Neural crest cell (in vitro differentiated cells): ENCODE results near the gene ARPC1B. TPM values are rescaled to one million over a fixed set of nuclear protein-coding genes. Genes with fewer than 3 reads are reported as not detected.
"Not testable (repeated sequence)": the region's sequence is repeated elsewhere in the genome, so short reads cannot be mapped to it uniquely, and the experiment has no call there.

Experiments used
- DNase-seq: peaks from one replicate; pipeline ENCODE4 v3.0.0; 2021; ENCODE audit warnings: low read depth, mixed read lengths, low spot score
- H3K27ac Mint-ChIP-seq: one replicate; pipeline ENCODE4 v1.8.0; 2021; ENCODE audit warnings: mild to moderate bottlenecking, mixed read lengths; ENCODE audit not compliant: unreplicated experiment
- H3K27me3 Mint-ChIP-seq: 2 replicates; pipeline ENCODE4 v1.8.0; 2021; ENCODE audit warnings: low read depth, mild to moderate bottlenecking, mixed read lengths
- H3K36me3 Mint-ChIP-seq: 2 replicates; pipeline ENCODE4 v1.8.0; 2021; ENCODE audit warnings: low read depth, mild to moderate bottlenecking, mixed read lengths
- H3K4me1 Mint-ChIP-seq: 2 replicates; pipeline ENCODE4 v1.8.0; 2021; ENCODE audit warnings: mixed read lengths
- H3K4me3 Mint-ChIP-seq: one replicate; pipeline ENCODE4 v1.8.0; 2021; ENCODE audit warnings: mild to moderate bottlenecking, mixed read lengths
- H3K9me3 Mint-ChIP-seq: 2 replicates; pipeline ENCODE4 v1.8.0; 2021; ENCODE audit warnings: mixed read lengths
- total RNA-seq: library from RNA; stranded (reverse); gene quantifications from 2 replicates; pipeline ENCODE4 v1.2.1, GENCODE V29; 2021
- TF ChIP-seq, protein P1 (sequence below): fragments of 200-600 bp; sonication (generic); conservative IDR thresholded peaks from 2 replicates; pipeline ENCODE4 v1.5.0; 2021; ENCODE audit warnings: antibody characterized with exemption, mild to moderate bottlenecking

Gene ARPC1B
- total RNA-seq, 1 donor from 2014 or later: 67.7 TPM

DNA sequence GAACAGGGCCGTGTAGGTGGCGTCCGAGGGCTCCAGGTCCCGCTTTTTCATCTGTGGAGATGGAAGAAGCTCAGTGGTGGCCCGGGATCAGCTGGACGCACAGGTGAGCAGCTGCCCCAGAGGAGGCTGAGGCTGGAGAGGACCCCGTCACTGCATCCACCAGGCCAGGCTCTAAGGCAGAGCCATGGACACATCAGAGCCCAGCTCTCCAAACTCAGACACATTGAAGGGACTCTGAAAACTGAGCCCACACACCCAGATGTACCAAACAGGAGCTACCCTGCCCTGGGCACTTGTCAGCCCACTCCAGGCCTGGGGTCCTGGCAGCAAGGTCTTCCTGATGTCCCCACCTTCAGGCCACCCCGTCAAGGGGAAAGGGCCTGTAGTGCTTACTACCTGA, 55.2 kb downstream of the ARPC1B start:
- no peak for DNase-seq
- peaks cover 7% of the 10 kb centered on the region for H3K36me3 Mint-ChIP-seq
- no peak overlapping the region for H3K4me3 Mint-ChIP-seq
- no peaks in the 10 kb centered on the region for H3K27me3 Mint-ChIP-seq
- no peak overlapping the region for H3K27ac Mint-ChIP-seq
- TF ChIP-seq, protein P1, sequence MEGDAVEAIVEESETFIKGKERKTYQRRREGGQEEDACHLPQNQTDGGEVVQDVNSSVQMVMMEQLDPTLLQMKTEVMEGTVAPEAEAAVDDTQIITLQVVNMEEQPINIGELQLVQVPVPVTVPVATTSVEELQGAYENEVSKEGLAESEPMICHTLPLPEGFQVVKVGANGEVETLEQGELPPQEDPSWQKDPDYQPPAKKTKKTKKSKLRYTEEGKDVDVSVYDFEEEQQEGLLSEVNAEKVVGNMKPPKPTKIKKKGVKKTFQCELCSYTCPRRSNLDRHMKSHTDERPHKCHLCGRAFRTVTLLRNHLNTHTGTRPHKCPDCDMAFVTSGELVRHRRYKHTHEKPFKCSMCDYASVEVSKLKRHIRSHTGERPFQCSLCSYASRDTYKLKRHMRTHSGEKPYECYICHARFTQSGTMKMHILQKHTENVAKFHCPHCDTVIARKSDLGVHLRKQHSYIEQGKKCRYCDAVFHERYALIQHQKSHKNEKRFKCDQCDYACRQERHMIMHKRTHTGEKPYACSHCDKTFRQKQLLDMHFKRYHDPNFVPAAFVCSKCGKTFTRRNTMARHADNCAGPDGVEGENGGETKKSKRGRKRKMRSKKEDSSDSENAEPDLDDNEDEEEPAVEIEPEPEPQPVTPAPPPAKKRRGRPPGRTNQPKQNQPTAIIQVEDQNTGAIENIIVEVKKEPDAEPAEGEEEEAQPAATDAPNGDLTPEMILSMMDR: no peak
- H3K4me1 Mint-ChIP-seq: no peaks in the 10 kb centered on the region
- no peaks in the 10 kb centered on the region for H3K9me3 Mint-ChIP-seq

DNA sequence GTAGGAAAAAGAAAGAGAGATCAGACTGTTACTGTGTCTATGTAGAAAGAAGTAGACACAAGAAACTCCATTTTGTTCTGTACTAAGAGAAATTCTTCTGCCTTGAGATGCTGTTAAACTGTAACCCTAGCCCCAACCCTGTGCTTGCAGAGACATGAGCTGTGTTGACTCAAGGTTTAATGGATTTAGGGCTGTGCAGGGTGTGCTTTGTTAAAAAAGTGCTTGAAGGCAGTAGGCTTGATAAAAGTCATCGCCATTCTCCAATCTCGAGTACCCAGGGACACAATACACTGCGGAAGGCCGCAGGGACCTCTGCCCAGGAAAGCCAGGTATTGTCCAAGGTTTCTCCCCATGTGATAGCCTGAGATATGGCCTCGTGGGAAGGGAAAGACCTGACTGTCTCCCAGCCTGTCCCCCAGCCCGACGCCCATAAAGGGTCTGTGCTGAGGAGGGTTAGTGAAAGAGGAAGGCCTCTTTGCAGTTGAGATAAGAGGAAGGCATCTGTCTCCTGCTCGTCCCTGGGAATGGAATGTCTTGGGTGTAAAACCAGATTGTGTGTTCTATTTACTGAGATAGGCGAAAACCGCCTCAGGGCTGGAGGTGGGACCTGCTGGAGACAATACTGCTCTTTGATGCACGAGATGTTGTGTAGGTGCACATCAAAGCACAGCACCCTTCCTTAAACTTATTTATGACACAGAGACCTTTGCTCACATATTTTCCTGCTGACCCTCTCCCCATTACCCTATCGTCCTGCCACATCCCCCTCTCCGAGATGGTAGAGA, 57.4 kb downstream of the ARPC1B start:
- DNase-seq, H3K27me3 Mint-ChIP-seq, H3K9me3 Mint-ChIP-seq, H3K36me3 Mint-ChIP-seq, H3K4me1 Mint-ChIP-seq, H3K4me3 Mint-ChIP-seq: not testable (repeated sequence)
- peak overlapping the region; percentile 62 for H3K27ac Mint-ChIP-seq

DNA sequence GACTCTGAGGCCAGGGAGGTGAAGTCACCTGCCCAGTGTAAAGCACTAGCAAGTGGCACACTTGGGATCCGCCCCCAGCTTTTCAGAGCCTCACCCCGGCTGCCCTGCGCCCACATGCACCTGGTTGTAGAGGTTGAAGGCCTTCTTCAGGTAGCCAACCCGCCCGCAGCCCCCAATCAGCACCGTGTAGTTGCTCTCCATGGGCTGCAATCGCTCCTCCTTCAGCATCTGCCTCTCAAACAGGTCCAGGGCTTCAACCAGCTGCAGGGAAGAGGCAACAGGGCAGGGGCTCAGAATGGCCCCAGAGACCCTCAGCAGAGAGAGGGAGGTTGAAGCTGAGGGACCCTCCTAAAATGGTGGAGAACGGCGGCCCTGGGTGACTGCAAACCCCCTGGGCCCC, 58.6 kb downstream of the ARPC1B start:
- TF ChIP-seq, protein P1: no peak
- Mint-ChIP-seq H3K27me3 (no peaks in the 10 kb centered on the region), H3K9me3 (no peaks in the 10 kb centered on the region), H3K27ac (no peak overlapping the region), H3K36me3 (peaks cover 5% of the 10 kb centered on the region), H3K4me1 (no peaks in the 10 kb centered on the region), H3K4me3 (no peak overlapping the region)
- no peak for DNase-seq

DNA sequence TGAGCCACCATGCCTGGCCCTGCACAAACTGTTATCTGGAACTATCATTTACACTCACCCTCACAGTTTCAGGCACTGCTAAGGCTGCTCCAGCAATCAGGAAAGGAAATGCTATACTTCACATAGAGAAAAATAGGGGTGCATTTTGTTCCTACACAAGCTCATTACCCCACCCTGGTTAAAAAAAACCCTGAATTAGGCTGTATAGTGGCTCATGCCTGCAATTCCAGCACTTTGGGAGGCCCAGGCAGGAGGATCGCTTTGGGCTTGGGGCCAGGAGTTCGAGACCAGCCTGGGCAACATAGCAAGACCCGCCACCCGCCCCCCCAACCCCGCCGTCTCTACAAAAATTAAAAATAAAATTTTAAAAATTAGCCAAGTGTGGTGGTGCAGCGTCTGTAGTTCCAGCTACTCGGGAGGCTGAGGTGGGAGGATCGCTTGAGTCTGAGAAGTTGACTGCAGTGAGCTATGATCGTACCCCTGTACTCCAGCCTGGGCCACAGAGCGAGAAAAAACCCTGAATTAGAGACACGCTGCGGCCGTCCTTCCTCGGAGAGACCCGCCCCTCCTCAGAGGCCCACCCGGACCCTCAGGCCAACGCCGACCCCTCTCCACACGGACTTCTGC, 63.5 kb downstream of the ARPC1B start:
- peaks cover 20% of the 10 kb centered on the region for H3K4me1 Mint-ChIP-seq
- DNase-seq: no peak
- no peaks in the 10 kb centered on the region for H3K9me3 Mint-ChIP-seq
- no peaks in the 10 kb centered on the region for H3K36me3 Mint-ChIP-seq
- H3K4me3 Mint-ChIP-seq: peak overlapping the region; percentile 96
- TF ChIP-seq, protein P1: no peak
- peak overlapping the region; percentile 99 for H3K27ac Mint-ChIP-seq
- no peaks in the 10 kb centered on the region for H3K27me3 Mint-ChIP-seq

DNA sequence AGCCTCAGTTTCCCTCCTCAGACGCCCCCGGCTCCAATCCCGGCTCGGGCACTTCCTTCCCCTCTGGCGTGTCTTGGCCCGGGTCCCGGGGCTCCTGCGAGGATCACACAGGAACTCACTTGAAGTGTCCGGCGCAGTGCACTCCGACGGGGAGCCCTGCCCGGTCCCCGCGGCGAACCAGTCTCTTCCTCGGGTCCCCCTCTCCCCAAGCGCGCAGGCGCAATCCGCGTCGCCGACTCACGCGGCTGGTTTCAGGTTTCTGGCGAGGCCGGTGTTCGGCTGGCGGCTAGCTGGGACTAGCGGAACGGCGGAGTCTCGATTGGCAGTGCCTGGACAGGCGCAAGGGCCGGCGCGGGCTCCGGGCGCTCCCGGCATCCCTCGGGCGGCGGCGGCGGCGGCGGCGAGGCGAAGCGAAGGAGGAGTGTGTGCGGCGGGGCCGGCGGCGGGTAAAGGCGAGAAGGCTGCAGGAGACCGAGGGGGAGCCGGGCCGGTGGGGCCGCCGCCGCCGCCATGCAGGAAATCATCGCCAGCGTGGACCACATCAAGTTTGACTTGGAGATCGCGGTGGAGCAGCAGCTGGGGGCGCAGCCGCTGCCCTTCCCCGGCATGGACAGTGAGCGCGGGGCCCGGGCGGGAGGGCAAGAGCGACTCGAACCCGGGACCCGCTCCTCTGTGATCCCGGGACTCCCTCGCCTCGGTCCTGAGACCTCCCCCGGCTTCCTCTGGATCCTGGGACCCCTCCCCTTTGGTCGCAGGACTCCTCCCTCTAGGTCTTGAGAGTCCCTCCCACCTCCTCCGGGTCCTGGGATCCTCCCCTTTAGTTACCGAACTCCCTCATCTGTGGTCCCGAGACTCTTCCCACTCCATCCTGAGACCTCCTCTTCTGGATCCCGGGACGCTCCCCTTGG, 64.3 kb downstream of the ARPC1B start, which contains the start of the genes CPSF4 and PTCD1:
TSS of gene CPSF4 (plus strand) at position 371 of the 908 bp plus-strand sequence. CDS start at position 511, 140 bp downstream.
TSS of gene PTCD1 (minus strand) at position 226 of the 908 bp plus-strand sequence. CDS start 3,556 bp downstream, outside the sequence.
- TF ChIP-seq, protein P1: no peak
- H3K27me3 Mint-ChIP-seq: no peaks in the 10 kb centered on the region
- H3K4me3 Mint-ChIP-seq: peak within 1 kb of the TSS; percentile 96
- DNase-seq: peak; percentile 94
- H3K36me3 Mint-ChIP-seq: no peaks in the 10 kb centered on the region
- peak within 1 kb of the TSS; percentile 99 for H3K27ac Mint-ChIP-seq
- H3K9me3 Mint-ChIP-seq: no peaks in the 10 kb centered on the region
- peaks cover 20% of the 10 kb centered on the region for H3K4me1 Mint-ChIP-seq
